NCI-H1694 (cell line): ENCODE measurements around the gene TECTA.
A peak's percentile ranks its signal among the peaks of the same experiment; 100 is the strongest.
"Not testable (repeated sequence)": the region's sequence is repeated elsewhere in the genome, so short reads cannot be mapped to it uniquely, and the experiment has no call there.

Source experiments
- DNase-seq: peaks from one replicate; lab custom pipeline; 2025; lab: John Stamatoyannopoulos, UW

TECTA gene

DNA sequence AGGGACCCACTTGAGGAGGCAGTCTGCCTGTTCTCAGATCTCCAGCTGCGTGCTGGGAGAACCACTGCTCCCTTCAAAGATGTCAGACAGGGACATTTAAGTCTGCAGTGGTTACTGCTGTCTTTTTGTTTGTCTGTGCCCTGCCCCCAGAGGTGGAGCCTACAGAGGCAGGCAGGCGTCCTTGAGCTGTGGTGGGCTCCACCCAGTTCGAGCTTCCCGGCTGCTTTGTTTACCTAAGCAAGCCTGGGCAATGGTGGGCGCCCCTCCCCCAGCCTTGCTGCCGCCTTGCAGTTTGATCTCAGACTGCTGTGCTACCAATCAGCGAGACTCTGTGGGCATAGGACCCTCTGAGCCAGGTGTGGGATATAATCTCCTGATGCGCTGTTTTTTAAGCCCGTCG, 76.6 kb downstream of the TECTA start:
- DNase-seq, result not testable (repeated sequence)

- no peak for DNase-seq
Measured at GRCh38 chr11:121179306-121179705, 78.3 kb downstream of the TECTA start.

DNA sequence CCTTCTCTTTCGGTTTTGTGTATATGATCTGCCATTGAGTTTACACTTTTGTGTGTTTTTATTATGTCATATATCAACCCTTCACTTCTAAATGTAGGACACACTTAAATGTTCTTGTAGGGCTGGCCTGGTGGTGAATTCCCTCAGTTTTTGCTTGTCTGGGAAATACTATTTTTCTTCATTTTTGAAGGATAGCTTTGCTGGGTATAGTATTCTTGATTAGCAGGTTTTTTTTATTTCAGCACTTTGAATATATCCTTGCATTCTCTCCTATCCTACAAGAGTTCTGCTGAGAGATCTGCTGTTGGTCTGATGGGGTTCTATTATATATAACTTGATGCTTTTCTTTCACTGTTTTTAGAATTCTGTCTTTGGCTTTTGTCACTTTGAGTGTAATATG, 79.1 kb downstream of the TECTA start:
- DNase-seq, result no peak

DNA sequence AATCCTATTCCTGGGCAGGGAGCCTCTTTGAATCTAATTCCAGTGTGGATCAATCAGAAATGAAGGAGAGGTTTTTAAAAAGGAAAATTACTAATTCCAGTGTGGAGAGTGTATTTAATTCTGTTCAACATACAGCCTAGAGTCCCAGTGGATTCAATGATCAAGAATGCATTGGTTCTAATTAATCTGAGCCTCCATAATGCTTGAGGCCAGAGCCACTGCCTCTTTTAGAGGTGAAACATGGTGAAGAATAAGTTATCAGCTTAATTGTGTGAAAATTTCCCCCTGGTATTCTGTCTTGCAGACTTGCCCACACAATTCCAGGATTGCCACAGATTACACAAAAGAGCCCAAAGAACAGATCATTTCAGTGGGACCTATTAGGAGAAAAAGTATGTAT, 87.7 kb downstream of the TECTA start:
- no peak for DNase-seq

DNA sequence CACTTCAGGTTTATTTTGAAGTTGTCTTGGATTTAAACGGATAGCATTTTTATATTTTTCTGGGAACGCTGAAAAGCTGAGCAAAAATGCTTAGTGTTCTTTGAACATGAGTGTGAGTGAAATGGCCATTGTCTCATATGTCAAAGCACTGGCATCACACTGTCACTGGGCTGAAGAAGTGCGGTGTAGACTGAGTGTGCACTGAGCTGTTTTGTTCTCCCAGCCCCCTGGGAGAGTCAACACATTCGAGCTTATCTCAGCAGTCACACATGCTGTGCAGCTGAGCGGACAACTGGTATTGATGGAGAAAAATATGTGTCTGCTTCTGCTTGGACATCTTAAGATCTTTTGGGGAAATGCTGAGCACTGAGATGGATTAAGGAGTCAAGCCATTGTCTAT, 90.8 kb downstream of the TECTA start:
- no peak for DNase-seq

DNA sequence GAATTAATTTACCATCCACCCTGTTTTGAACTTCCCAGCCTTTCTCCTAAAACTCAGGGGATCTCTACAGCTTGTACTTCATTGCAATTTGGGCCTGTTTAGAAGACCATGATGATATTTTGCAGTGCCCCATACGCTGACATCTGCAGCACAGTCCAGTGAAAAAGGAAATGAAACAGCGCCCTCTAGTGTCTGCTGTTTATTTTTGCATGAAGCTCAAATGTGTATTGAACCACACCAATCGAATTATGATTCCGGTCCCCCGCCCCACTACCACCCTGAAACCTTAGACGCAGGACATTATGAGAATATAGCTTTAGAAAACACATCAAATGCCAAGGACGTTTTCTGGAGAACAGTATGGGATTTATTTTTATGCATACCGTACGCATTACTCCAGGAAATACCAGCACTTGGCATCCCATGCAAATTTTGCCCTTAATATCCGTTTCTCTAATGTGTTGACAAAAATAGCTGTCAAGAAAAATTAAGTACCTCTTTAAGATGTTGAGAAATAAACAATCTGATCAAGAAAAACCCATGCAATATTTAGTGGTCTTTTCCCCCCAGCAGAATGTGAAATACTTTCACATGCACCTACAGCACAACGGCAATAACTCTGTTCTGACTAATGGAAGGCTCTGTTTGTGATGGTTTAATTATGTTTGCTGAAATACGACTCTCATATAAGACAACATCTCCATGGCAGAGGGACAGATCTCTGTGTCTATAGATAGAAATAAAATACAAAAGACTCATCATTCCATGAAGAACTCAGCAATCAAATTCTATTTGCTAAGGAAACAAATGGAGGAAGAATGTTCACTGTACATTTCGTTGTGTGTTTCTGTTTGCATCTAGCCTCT, 93.9 kb downstream of the TECTA start:
- peak; percentile 39 for DNase-seq

- no peak for DNase-seq
Measured at GRCh38 chr11:121198491-121198890, 97.4 kb downstream of the TECTA start.

DNA sequence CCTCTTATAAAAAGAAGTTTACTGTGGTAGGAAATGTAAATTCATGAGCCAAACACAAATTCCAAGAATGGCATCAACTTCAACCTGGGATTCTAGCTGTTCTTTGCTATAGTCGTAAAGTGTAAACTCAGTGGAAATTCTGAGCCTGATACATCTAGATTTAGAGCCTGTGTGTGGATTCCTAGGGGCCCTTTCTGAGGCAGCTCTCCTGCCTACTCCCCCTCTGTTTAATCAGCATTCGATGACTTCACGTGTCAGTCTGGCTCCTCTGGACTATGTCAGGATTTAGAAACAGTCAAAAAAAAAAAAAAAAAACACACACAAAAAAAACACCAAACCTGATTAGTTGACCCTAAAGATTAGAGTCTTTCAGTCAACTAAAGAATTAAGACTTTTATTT, 98.5 kb downstream of the TECTA start:
- no peak for DNase-seq

GRCh38 chr11:121206810-121207209, 105.8 kb downstream of the TECTA start:
- no peak for DNase-seq

DNA sequence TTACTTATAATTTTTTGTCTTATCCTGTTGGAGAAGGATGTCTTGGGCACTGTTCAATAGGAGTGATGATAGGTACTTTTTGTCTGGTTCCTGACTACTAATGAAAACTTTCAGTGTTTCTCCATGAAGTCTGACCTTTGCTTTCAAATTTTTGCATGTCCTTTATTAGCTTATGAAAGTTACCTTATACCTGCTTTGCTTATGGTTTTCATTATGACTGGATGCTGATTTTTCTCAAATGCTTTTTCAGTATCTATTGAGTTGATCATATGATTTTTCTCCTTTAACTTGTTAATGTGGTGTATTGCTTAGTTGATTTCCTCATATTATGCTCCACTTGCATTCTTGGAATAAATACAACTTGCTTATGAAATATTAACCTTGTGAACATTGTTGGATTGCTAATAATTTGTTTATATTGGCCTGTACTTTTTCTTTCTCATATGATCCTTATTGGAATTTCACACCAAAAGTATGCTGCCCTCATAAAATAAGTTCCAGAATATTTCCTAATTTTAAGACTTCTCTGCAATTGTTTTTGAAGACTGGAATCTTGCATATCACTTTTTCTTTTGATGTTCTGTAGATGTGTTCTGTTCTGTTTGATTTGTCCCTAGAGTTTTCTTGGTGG, 106.6 kb downstream of the TECTA start:
- DNase-seq, result no peak

DNA sequence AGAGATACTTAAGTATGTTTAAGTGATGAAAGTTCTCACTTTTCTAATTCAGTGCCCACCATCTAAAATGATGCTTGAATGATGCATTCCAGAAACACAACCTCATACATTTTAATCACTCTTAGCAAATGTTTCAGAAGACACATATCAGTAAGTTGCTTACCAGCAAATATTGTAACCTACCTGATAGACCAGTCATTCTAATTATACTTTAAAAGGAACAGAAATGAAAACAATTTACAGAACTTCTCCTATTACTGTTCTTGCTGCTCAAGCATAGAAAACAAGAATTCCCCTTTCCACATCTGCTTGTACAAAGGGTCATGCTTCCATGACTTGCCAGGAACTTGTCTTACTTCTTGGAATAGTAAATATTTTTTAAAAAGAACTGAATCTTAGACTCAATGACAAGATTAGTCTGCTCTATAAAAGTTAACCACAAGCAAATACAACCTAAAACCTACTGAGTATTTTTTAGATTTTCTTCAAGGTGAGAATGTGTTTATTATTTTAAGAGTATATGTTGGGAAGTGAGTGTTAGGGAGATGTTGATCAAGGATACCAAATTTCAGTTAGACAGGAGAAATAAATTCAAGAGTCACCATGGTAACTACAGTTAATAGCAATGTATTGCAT, 109.5 kb downstream of the TECTA start:
- no peak for DNase-seq

DNA sequence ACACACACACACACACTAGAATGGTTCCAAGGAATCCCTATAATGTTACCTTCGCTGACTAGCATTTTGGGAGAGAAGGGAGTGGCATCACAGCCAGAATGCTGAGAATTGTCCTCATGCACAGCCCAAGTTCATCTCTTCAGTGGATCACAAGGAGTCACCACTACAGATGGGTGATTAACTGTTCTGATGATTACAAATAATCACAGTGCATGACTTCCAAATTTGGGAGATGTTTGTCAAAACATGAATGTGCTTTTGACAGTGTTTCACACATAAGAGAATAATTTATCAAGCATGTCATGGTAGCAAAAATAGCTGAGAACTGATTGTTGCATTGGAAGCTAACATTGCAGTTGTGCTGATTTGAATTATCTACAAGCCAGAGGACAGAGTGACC, 110.6 kb downstream of the TECTA start:
- DNase-seq, result no peak

GRCh38 chr11:121212536-121213361, 111.7 kb downstream of the TECTA start:
- no peak for DNase-seq

DNA sequence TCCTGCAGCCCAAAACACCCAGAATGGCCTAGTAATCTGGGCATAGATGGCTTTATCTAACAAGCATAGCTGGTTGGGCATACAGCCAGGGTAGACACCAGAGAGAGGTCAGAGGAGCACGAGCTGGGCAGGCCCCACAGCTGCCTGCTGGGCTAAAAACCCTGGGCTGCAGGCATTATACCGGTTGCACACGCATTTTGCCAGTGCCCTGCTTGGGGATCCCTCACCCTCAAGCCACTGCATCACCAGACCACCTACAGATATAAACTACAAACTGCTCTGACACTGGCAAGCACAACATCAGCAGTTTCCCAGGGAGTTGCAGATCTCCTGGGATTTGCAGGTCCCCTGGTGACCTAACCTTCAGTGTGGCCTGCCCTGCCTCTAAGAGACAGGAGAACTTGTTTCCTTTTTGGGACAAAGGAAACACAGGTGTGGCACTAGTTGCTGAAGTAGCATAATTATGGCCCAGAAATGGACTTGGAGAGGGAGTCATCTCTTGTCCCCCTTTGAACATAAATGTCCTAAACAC, 112.4 kb downstream of the TECTA start:
- DNase-seq, result no peak

- DNase-seq, result no peak
Measured at GRCh38 chr11:121214861-121215260, 113.8 kb downstream of the TECTA start.

DNA sequence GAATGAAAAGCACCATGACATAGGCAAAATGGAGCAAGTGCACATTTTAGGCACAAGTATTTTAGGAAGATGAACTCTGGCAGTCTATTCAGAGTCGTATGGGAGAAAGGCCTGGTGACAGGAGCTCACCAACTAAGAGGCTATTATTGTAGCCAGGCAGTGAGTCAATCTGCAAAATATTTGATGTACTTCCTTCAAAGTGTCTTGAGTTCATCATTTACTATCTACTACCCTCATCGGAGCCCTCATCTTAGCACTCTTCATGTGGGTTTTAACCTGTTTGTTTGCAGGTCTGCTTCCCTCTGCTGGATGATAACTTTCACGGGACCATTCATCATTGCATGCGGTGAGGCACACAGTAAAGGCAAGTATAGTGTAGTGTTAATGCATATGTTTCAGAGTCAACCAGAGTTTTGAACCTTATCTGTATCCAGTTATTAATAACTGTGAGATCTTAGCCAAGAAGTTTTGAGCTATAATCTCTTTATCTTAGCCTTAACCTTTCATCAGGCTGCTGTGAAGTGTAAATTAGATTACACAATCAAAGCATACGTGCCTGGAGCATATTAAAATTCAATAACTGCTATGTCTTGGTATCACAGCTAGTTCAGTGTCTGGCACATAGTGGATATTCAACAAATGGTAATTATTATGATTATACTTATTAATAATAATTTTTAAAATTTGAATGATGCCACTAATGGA, 120.6 kb downstream of the TECTA start:
- DNase-seq, result no peak

DNA sequence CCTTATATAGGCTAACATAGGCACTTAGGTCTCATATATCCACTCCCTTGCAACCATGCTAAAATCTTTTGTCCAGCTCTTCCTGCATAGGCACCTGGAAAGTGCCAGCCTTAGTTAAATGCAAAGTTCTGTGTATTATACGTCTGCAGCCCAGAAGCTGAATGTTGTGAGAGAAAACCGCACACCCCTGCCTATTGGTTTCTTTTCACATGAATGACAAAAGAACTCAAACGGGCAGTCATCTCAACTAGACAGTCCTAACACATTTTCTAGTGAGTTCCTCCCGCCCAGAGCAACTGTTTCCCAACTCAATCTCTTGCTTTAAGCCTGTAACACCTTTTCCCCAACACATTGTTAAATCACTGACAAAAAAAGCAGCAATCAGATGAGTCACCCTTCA, 122.1 kb downstream of the TECTA start:
- no peak for DNase-seq

DNA sequence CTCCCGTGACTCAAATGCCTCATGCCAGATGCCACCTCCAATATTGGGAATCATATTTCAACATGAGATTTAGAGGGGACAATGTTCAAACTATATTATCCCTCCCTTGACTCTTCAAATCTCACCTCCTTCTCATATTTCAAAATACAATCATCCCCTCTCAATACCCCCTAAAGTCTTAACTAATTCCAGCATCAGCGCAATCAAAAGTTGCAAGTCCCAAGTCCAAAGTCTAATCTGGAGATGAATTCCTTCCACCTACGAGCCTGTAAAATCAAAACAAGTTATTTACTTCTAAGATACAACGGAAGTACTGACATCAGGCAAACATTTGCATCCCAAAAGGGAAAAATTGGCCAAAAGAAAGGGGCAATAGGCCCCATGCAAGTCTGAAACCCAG, 124.3 kb downstream of the TECTA start:
- DNase-seq, result no peak

GRCh38 chr11:121226415-121227263, 125.6 kb downstream of the TECTA start:
- no peak for DNase-seq

- DNase-seq, result no peak
Measured at GRCh38 chr11:121228851-121229250, 127.8 kb downstream of the TECTA start.
